C4-2B (cell line): ENCODE results near the gene CASKIN1.

Source experiments
- CTCF ChIP-seq: fragments of 450-650 bp; conservative IDR thresholded peaks from 2 replicates; pipeline ENCODE4 v1.5.1; 2017; ENCODE audit warnings: mild to moderate bottlenecking
- ZFX ChIP-seq: fragments of 450-650 bp; IDR thresholded peaks from 2 replicates; pipeline ENCODE4 v1.6.1; 2017

- no peak for TF ChIP-seq CTCF
- TF ChIP-seq ZFX: no peak
These were observed 48.8 kb upstream of the CASKIN1 start for GRCh38 chr16:2244926-2245795.
